NCI-H2107 treated with DMSO at 0.1 percent for 48 hours (cell line): Measurements from ENCODE around the gene PLEKHH2.
A peak's percentile ranks its signal among the peaks of the same experiment; 100 is the strongest.
"Not testable (repeated sequence)": the region's sequence is repeated elsewhere in the genome, so short reads cannot be mapped to it uniquely, and the experiment has no call there.

Experiments used
- DNase-seq: peaks from one replicate; lab custom pipeline; 2025; ENCODE audit not compliant: unreplicated experiment; lab: John Stamatoyannopoulos, UW

PLEKHH2 gene

DNA sequence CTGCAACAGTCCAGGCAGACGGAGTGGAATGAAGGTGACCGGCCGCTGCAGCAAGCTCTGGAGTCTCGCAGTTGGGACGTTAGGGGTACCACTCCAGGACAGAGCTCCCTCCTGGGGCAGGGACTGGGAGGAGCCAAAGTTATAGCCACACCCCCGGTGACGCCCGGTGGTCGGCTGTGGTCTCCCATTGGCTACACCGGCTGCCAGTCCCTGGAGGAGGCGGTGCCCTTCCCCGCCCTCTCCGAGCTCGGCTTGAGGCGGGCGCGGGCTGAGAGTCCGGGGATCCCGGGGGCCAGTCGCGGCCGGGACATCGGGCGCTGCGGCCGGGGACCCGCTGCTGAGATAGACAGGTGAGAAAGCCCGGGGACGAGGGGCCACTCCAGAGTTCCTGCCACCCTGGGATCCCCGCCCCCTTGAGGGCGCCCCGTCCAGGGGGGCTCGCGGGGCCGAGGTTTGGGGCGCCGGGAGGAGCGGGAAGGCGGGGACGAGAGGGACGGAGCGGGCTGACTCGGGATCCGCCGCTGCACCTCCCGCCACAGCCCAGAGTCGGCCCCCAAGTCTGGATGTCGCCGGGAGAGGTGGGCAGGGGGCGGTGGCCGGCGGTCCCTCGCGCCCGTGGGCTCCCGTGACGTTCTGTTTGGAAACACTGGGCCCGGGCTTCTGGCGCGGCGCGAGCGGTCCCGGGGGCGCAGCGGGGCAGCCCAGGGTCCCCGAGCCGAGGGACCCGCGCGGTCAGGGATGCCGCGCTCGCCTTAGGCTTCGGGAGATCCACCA is at the start of gene PLEKHH2:
TSS of gene PLEKHH2 (plus strand) at position 231 of the 774 bp plus-strand sequence. CDS start 7,414 bp downstream, outside the sequence.
- peak; percentile 20 for DNase-seq

- no peak for DNase-seq
Observed at GRCh38 chr2:43592443-43592842, 44.6 kb upstream of the PLEKHH2 start.

DNA sequence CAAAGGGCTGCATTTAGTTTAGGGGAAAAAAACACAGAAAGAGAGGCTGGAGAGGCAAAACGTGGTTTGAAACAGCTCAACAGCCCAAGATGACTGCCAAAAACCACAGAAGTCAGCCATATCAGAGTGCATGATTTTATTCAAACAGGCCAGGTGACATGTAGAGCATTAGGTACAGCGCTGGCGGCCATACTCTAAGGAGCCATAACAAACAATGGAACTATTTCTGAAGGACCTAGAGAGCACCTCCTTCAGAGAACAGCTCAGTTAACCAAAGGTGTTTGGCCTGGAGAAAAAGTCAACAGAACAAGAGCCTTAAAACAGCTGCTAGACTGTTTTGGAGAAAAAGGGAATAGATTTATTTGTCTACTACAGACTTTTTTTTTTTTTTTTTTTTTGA is 43.8 kb upstream of the PLEKHH2 start:
- peak; percentile 54 for DNase-seq

DNA sequence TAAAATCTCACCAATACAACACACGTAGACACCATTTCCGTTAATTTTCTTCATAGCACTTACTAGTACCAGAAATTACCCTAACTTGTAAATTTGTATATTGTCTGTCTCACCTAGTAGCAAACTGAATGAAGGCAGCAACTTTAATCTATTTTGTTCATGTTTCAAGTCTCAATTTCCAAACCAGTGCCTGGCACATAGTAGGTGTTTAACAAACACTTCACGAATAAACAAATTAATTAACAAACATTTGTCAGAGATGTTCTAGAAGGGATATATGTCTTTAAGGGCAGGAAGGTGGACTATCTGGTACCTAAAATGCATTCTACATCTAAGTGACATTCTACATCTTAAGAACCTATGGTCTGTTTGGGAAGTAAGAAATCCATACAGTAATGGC is 42.2 kb upstream of the PLEKHH2 start:
- DNase-seq = no peak

DNA sequence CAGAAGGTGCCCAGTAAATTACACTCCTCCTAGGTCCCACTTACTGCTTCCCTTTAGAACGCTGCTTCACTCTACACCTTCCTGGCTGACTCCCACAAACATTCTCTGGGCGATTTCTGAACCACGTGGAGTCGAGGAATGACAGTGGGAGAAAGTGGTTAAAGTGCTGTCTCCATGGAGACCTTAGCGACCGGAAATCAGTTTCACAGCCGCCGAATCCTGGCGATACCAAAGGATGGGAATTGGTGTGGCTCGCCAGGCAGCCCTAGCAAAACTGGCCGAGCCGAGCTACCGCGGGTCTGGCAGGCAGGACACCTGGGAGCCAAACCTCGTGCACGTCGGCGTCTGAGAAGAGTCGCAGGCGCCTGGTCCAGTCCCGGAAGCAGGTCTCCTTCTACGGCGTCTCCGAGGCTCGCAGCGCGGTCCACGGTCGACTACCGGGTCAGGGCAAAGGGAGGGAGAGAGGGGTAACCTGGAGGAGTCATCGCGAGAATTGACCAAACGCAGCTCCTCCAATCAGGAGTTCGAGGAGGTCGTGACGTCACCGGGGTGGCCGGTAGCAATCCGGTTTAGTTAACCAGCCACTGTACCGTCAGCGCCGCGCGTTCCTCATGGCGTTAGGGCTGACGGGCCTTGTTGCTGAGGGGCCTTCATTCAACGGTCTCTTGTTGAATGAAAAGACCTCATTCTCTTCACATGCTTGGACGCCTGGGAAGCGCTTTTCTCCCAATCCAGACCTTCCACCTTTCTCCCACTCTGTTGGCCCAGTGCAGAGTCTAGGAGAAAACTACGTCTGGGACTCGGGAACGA is 41.3 kb upstream of the PLEKHH2 start, which contains the start of gene THADA:
TSS of gene THADA (minus strand) at position 436 of the 810 bp plus-strand sequence. CDS start 3,646 bp downstream, outside the sequence.
- peak; percentile 94 for DNase-seq

DNA sequence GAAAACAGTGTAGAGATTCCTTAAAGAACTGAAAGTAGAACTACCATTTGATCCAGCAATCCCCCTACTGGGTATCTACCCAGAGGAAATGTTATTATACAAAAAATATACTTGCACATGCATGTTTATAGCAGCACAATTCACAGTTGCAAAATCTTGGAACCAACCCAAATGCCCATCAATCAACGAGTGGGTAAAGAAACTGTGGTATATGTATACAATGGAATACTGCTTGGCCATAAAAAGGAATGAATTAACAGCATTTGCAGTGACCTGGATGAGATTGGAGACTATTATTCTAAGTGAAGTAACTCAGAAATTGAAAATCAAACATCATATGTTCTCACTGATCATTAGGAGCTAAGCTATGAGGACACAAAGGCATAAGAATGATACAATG is 36.5 kb upstream of the PLEKHH2 start:
- not testable (repeated sequence) for DNase-seq

GRCh38 chr2:43604674-43605073 is 32.4 kb upstream of the PLEKHH2 start:
- no peak for DNase-seq

- DNase-seq = peak; percentile 39
Observed at GRCh38 chr2:43605079-43605655, 31.9 kb upstream of the PLEKHH2 start.

GRCh38 chr2:43605851-43606250 is 31.2 kb upstream of the PLEKHH2 start:
- DNase-seq = peak; percentile 5

DNA sequence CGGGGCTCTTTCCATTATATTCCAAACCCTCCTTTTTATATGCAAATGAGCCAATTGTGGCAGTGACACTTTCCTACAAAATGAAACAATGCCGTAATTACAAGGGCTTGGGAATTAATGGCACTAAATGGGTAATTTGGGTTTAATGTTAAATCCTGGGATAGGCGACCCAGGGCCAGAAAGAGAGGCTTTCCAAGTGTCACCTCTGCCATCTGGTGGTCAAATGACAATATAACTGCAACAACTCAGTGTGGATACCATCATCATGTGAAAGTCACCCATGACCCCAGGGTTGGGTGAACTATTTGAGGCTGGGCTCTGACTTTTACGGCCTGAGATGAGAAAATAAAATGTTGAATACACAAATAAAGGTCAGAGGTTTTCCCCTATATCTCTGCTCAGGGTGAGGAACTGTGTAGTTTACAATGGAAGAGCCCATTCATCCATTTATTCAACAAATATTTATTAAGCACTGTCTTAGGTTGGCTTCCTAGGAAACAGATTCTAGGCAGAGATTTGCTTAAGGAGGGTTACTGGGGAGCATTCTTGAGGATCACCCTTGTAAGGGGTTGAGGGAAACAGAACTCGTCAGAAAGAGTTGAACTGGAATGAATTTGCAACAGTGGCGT is 27.7 kb upstream of the PLEKHH2 start:
- DNase-seq = peak; percentile 34

DNA sequence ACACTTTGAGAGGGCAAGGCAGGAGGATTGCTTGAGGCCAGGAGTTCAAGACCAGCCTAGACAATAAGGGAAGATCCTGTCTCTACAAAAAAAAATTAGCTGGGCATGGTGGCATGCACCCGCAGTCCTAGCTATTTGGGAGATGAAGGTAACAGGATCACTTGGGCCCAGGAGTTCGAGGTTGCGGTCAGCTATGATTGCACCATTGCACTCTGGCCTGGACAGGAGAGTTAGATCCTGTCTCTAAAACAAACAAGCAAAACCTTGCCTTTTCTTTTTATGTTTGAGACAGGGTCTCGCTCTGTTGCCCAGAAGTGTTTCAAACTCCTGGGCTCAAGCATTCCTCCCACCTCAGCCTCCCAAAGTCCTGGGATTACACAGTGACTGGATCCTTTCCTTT is 26.7 kb upstream of the PLEKHH2 start:
- no peak for DNase-seq

DNA sequence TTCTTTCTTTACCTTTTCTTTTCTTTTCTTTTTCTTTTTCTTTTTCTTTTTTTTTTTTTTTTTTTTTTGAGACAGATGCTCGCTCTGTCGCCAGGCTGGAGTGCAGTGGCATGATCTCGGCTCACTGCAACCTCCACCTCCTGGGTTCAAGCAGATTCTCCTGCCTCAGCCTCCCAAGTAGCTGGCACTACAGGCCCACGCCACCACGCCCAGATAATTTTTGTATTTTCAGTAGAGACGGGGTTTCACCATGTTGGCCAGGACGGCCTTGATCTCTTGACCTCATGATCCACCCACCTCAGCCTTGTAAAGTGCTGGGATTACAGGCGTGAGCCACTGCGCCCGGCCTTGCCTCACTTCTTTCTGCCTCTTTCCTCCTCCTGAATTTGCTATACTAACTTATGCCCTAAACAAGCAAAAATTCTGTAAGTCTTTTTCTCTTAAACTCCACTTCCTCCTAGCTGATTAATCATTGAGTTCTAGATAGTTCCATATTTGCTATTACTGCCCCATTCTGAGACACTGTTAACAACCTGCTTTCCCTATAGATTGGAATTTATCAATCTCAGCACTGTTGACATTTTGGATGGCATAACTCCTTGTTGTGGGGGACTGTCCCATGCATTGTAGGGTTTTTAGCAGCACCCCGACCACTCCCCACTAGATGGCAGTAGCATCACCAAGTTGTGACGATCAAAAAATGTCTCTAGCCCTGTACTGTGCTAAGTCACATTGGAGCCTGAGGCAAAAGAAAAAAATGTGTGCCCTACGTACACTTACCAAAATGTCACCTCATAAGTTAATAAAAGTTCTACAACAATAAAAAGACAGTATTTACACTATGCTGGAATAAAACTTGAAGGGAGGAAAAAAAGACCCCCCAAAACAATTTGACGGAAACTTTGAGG is 24.8 kb upstream of the PLEKHH2 start:
- DNase-seq = peak; percentile 45

- DNase-seq = no peak
Observed at GRCh38 chr2:43612944-43613343, 24.1 kb upstream of the PLEKHH2 start.

- DNase-seq = no peak
Observed at GRCh38 chr2:43616967-43617680, 19.9 kb upstream of the PLEKHH2 start.

- no peak for DNase-seq
Observed at GRCh38 chr2:43619511-43619910, 17.5 kb upstream of the PLEKHH2 start.

GRCh38 chr2:43622931-43623451 is 14.1 kb upstream of the PLEKHH2 start:
- no peak for DNase-seq

GRCh38 chr2:43631618-43632317 is 5.3 kb upstream of the PLEKHH2 start:
- no peak for DNase-seq

DNA sequence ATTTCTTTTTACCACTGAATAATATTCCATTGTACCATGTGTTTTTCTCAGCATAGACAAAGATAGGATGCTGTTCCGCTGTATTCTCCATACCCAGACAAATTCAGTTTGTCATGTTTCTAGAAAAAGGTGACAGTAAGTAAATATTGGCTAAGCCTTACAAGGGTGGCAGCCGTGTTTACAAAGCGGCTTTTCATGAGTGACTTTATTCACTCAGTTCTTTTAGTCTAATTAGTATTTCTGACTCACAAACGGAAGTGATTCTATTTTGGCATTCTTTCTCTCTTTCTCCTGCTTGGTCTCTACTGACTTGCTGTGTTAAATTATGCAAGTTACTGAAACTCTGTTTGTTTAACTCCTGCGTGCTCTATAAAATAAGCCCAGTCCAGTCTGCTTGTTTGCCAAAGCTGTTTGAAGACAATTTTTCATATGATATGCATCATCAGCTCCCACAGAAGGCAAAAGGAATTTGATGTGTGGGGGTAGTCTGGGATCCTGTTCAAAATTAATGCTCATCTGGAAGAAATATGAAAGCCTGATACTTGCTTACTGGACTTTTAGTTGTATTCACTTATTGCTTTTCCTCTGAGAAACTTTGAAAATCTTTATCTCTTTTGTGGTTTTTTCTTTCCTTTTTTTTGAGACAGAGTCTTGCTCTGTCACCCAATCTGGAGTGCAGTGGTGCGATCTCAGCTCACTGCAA is 2.3 kb upstream of the PLEKHH2 start:
- peak; percentile 48 for DNase-seq
